Ishikawa (cell line): ENCODE results near the gene EGFR.

Experiments used
- CEBPB ChIP-seq: IDR thresholded peaks from 2 replicates; pipeline ENCODE4 v1.6.1; 2012
- CREB1 ChIP-seq: IDR thresholded peaks from 2 replicates; pipeline ENCODE4 v1.6.1; 2012; ENCODE audit warnings: low read depth
- EGR1 ChIP-seq: IDR thresholded peaks from 2 replicates; pipeline ENCODE4 v1.6.1; 2012
- EP300 ChIP-seq: IDR thresholded peaks from 2 replicates; pipeline ENCODE4 v1.6.1; 2012; ENCODE audit warnings: borderline replicate concordance
- FOXM1 ChIP-seq: IDR thresholded peaks from 2 replicates; pipeline ENCODE4 v1.6.1; 2012; ENCODE audit warnings: low read depth, borderline replicate concordance
- NFIC ChIP-seq: IDR thresholded peaks from 2 replicates; pipeline ENCODE4 v1.6.1; 2012
- RAD21 ChIP-seq: IDR thresholded peaks from 2 replicates; pipeline ENCODE4 v1.6.1; 2012; ENCODE audit warnings: low read depth
- TAF1 ChIP-seq: IDR thresholded peaks from 2 replicates; pipeline ENCODE4 v1.6.1; 2012; ENCODE audit warnings: low read depth, mild to moderate bottlenecking
- TCF12 ChIP-seq: IDR thresholded peaks from 2 replicates; pipeline ENCODE4 v1.6.1; 2012; ENCODE audit warnings: low read depth
- TEAD4 ChIP-seq: IDR thresholded peaks from 2 replicates; pipeline ENCODE4 v1.6.1; 2012
- YY1 ChIP-seq: IDR thresholded peaks from 2 replicates; pipeline ENCODE4 v1.6.1; 2012; ENCODE audit warnings: low read depth
- ZBTB7A ChIP-seq: IDR thresholded peaks from 2 replicates; pipeline ENCODE4 v1.6.1; 2012; ENCODE audit warnings: low read depth
- TF ChIP-seq, protein P1 (sequence below): IDR thresholded peaks from 2 replicates; pipeline ENCODE4 v1.6.1; 2012
- TF ChIP-seq, protein P2 (sequence below): IDR thresholded peaks from 2 replicates; pipeline ENCODE4 v1.6.1; 2012
- TF ChIP-seq, protein P3 (sequence below): IDR thresholded peaks from 2 replicates; pipeline ENCODE4 v1.6.1; 2012; ENCODE audit warnings: low read depth, mild to moderate bottlenecking

Gene EGFR

DNA sequence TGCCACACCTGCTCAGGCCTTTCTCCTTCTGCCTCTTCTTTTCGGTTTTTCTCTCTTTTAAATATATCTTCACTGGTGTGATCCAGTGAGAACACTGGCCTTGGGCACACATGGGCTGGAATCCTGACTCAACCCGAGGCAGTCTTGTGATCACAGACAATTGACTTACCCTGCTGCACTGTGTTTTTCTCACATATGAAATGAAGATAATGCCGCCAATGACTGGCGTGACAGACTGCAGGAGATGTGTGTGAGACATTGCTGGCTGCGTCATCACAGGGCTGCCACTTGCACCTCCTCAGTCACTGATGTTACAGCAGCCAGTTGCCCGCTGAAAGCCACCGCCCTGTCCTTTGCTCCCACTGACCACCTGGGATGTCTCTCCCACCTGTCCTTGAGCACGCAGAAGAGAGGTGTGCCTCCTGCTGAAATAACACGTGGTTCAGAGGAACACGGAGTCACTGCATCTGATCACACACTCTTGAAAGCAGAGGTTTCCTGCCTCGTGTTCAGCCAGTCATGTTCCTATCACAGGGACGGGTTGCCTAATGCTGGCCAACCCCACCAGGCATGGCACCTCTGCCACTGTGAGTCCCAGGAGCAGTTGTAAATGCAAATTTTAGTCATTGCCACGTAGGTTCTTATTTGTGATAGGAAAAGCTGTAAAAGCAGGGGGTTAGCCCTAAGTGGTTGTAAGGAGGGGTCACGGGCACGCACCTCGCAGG lies 221.8 kb downstream of the EGFR start:
- TF ChIP-seq NFIC: no peak
- TF ChIP-seq TEAD4: no peak
- TF ChIP-seq, protein P1, sequence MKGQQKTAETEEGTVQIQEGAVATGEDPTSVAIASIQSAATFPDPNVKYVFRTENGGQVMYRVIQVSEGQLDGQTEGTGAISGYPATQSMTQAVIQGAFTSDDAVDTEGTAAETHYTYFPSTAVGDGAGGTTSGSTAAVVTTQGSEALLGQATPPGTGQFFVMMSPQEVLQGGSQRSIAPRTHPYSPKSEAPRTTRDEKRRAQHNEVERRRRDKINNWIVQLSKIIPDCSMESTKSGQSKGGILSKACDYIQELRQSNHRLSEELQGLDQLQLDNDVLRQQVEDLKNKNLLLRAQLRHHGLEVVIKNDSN: no peak
- TF ChIP-seq YY1: no peak
- TF ChIP-seq FOXM1: no peak
- TF ChIP-seq EP300: no peak
- no peak for TF ChIP-seq CEBPB
- TF ChIP-seq CREB1: no peak
- TF ChIP-seq, protein P2, sequence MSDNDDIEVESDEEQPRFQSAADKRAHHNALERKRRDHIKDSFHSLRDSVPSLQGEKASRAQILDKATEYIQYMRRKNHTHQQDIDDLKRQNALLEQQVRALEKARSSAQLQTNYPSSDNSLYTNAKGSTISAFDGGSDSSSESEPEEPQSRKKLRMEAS: no peak
- no peak for TF ChIP-seq RAD21
- TF ChIP-seq TAF1: no peak
- TF ChIP-seq ZBTB7A: no peak
- no peak for TF ChIP-seq EGR1
- TF ChIP-seq TCF12: no peak
- TF ChIP-seq, protein P3, sequence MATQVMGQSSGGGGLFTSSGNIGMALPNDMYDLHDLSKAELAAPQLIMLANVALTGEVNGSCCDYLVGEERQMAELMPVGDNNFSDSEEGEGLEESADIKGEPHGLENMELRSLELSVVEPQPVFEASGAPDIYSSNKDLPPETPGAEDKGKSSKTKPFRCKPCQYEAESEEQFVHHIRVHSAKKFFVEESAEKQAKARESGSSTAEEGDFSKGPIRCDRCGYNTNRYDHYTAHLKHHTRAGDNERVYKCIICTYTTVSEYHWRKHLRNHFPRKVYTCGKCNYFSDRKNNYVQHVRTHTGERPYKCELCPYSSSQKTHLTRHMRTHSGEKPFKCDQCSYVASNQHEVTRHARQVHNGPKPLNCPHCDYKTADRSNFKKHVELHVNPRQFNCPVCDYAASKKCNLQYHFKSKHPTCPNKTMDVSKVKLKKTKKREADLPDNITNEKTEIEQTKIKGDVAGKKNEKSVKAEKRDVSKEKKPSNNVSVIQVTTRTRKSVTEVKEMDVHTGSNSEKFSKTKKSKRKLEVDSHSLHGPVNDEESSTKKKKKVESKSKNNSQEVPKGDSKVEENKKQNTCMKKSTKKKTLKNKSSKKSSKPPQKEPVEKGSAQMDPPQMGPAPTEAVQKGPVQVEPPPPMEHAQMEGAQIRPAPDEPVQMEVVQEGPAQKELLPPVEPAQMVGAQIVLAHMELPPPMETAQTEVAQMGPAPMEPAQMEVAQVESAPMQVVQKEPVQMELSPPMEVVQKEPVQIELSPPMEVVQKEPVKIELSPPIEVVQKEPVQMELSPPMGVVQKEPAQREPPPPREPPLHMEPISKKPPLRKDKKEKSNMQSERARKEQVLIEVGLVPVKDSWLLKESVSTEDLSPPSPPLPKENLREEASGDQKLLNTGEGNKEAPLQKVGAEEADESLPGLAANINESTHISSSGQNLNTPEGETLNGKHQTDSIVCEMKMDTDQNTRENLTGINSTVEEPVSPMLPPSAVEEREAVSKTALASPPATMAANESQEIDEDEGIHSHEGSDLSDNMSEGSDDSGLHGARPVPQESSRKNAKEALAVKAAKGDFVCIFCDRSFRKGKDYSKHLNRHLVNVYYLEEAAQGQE: no peak

DNA sequence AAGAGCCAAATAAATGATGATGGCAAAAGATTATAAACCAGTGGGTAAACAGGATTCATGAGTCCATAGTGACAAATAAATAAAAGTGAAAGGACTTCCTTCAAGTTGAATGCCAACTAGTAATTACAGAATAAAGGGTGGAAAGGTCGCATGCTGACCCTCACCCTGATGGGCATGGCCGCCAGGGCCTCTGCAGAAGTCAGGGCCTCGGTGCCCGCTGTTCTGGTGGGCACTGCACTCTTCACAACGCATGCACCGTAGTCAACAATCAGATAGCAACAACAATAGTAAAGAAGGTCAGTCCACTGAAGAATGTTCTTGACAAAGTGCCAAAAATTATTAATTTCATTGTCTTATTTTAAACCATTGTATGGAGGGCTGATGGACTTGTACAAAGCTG lies 223.1 kb downstream of the EGFR start:
- TF ChIP-seq, protein P1: no peak
- TF ChIP-seq NFIC (no peak), TAF1 (no peak), EGR1 (no peak), EP300 (no peak)

DNA sequence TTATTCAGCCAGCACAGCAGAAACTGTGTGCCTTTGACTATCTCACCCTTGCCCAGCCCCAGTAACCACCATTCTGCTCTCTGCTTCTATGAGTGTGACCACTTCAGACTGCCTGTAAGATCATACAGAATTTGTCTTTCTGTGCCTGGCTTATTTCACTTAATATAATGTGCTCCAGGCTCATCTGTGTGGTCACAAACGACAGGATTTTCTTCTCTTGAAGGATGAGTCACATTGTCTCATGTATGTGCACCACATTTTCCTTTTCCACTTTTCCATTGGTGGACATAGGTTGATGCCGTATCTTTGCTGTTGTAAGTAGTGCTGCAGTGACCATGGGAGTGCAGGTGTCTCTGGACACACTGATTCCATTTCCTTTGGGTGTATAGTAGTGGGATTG lies 223.8 kb downstream of the EGFR start:
- TF ChIP-seq TCF12 (no peak), EP300 (no peak), CEBPB (no peak), YY1 (no peak), FOXM1 (no peak), TAF1 (no peak), TEAD4 (no peak), EGR1 (no peak), RAD21 (no peak), CREB1 (no peak)
- TF ChIP-seq, protein P2: no peak
- TF ChIP-seq, protein P3: no peak
- TF ChIP-seq, protein P1: no peak

DNA sequence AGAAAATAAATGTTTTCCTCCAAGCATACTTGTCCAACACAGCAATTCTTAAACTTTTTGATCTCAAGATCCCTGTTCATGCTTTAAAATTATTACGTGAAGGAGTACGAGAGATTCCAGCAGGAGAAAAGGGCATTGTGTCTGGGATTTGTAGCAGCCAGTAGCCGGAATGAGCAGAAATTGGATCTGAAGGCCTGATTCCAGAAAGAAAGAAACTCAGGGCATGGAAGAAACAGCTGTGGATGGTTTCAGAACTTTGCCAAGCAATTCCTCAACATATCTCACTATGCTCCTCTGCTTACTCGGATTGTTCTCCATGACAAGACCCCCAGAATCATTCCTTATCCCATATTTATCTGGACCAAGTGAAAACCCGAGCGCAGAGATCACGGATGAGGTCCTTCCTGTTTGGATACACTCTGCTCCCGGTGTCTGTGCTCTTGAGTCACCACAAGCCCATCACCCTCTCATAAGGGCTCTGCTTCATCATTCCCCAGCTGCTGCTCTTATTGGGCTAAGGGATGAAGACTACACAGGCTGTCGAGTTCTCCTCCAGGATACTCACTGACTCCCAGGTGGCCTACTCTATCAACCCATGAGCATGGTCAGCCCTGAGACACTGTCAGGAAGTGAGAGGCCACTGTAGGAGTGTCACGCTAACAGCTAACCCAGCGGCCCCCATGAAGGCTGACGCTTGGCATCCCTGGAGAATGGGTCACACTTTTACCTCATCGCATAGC lies 225.4 kb downstream of the EGFR start:
- no peak for TF ChIP-seq EP300
- TF ChIP-seq YY1: no peak

DNA sequence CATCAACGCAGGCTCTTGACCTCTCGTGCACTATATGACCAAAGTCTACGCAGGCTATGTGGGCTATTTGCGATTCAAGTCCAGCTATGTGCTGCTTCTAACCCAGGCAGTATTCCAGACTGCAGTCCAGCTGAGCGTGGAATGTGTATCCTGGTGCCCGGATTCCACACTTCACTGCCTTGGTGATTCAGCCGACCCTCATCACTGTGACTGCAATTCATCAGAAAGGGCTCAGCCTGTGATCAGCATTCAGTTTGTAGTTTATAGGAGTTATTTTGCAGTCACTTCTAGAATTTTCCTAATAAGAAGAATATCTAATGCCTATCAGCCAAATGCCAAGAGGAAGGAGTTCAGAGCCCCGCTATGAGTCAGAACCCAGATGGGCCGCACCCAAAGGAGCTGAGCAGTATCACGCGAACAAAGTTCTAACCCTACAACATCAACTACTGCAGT lies 226.5 kb downstream of the EGFR start:
- peak; percentile 57; the same call in 1 of the 2 replicates for TF ChIP-seq EP300
- no peak for TF ChIP-seq TAF1
- no peak for TF ChIP-seq CEBPB
- TF ChIP-seq, protein P1: peak; percentile 70
- peak; percentile 92 for TF ChIP-seq TEAD4
- TF ChIP-seq EGR1: no peak
- TF ChIP-seq, protein P2: no peak
- TF ChIP-seq TCF12: peak; percentile 60; the same call in 1 of the 2 replicates
- TF ChIP-seq ZBTB7A: no peak
- TF ChIP-seq RAD21: no peak
- TF ChIP-seq CREB1: no peak
- TF ChIP-seq FOXM1: no peak
- TF ChIP-seq YY1: no peak
- TF ChIP-seq NFIC: no peak
- TF ChIP-seq, protein P3: no peak
